ENCODE measurements around the gene RPL23. TPM values are rescaled to one million over a fixed set of nuclear protein-coding genes. Genes with fewer than 3 reads are reported as not detected.

RPL23 gene
- total and polyA plus RNA-seq, 2 experiments from 2014 or later, result 491 to 1,384 TPM

DNA sequence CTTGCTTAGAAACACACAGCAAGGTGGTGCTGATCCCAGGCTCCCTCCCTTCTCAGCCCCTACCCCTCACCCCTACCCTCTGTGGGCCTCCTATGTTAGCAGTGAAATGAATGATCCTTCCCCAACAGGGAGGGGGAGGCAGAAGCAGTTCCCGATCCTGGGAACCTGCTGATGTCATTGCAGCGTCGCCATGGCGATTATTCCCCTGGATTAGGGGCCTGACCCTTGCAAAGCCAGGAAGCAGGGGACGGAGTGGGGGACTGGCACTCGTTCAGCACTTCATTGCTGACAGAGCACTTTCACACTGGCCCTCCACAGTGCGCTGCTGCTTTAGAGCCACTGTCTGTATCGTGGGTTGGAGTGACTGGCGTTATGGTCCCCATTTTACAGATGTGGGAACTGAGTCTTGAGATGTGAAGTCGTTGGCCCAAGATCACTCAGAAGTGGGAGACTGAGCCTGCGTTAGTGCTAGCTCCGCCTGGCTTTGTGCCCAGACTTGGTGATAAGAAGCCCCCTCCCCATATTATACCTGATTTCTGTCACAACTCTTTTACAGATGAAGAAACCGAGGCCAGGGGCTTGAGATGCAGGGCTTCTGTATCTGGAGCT lies 42.9 kb upstream of the RPL23 start:
- Histone ChIP-seq H3K27ac (peak overlapping the region; percentile 69), H3K27me3 (no peaks in the 10 kb centered on the region), H3K4me2 (no peak overlapping the region), H3K9me2 (replicated peaks; ENCODE audit: insufficient read depth) (no peaks in the 10 kb centered on the region), H3K79me2 (peaks cover 67% of the 10 kb centered on the region), H3K36me3 (replicated peaks; ENCODE audit: insufficient read depth, low read depth) (no peaks in the 10 kb centered on the region), H4K20me1 (ENCODE audit: insufficient read depth, poor library complexity, severe bottlenecking) (peaks cover 73% of the 10 kb centered on the region), H3K4me1 (ENCODE audit: insufficient read depth) (peaks cover 35% of the 10 kb centered on the region), H3K9me3 (ENCODE audit: low read depth) (no peaks in the 10 kb centered on the region), H2AFZ (no peak overlapping the region), H3K4me3 (no peak overlapping the region)
- TF ChIP-seq EZH2phosphoT487 (IDR thresholded peaks at IDR 0.05; ENCODE audit: low read depth, severe bottlenecking, unreplicated experiment) (no peak), EZH2 (IDR thresholded peaks at IDR 0.05; ENCODE audit: borderline replicate concordance) (no peak)
- TF ChIP-seq, protein P1, sequence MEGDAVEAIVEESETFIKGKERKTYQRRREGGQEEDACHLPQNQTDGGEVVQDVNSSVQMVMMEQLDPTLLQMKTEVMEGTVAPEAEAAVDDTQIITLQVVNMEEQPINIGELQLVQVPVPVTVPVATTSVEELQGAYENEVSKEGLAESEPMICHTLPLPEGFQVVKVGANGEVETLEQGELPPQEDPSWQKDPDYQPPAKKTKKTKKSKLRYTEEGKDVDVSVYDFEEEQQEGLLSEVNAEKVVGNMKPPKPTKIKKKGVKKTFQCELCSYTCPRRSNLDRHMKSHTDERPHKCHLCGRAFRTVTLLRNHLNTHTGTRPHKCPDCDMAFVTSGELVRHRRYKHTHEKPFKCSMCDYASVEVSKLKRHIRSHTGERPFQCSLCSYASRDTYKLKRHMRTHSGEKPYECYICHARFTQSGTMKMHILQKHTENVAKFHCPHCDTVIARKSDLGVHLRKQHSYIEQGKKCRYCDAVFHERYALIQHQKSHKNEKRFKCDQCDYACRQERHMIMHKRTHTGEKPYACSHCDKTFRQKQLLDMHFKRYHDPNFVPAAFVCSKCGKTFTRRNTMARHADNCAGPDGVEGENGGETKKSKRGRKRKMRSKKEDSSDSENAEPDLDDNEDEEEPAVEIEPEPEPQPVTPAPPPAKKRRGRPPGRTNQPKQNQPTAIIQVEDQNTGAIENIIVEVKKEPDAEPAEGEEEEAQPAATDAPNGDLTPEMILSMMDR (IDR thresholded peaks at IDR 0.05; ENCODE audit: poor library complexity), result no peak
- no peak for DNase-seq (ENCODE audit: low spot score)
- 65% methylated on average over 13 of the region's 13 CpGs for WGBS (ENCODE audit: low lambda C conversion rate, missing lambda C conversion rate)

DNA sequence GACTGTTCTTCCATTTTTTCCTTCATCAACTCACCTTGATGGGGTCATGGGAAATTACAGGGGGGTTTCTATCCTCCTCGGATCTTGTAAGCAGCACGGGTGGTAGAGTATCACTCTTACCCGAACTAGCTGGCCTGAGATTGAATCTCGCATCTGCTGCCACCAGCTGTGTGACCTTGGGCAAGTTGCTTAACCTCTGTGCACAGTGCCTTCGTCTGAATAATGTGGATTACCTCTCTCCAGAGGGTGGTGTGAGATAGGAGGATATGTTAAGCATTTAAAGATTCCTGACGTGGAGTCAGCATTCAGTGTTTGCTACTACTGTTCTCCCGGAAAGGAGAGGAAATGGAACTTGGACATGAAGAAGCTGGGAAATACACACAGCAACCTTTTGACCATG lies 40.8 kb upstream of the RPL23 start:
- Histone ChIP-seq H3K9me3 (ENCODE audit: low read depth) (no peaks in the 10 kb centered on the region), H3K27ac (no peak overlapping the region), H2AFZ (no peak overlapping the region), H3K79me2 (peaks cover 73% of the 10 kb centered on the region), H3K36me3 (replicated peaks; ENCODE audit: insufficient read depth, low read depth) (no peaks in the 10 kb centered on the region), H3K4me2 (no peak overlapping the region), H3K4me1 (ENCODE audit: insufficient read depth) (peaks cover 31% of the 10 kb centered on the region), H4K20me1 (ENCODE audit: insufficient read depth, poor library complexity, severe bottlenecking) (peaks cover 75% of the 10 kb centered on the region), H3K4me3 (no peak overlapping the region), H3K27me3 (no peaks in the 10 kb centered on the region), H3K9me2 (replicated peaks; ENCODE audit: insufficient read depth) (no peaks in the 10 kb centered on the region)
- WGBS (ENCODE audit: low lambda C conversion rate, missing lambda C conversion rate), result 69% methylated on average over 7 of the region's 7 CpGs
- DNase-seq (ENCODE audit: low spot score), result no peak
- no peak for TF ChIP-seq EZH2phosphoT487 (IDR thresholded peaks at IDR 0.05; ENCODE audit: low read depth, severe bottlenecking, unreplicated experiment)

DNA sequence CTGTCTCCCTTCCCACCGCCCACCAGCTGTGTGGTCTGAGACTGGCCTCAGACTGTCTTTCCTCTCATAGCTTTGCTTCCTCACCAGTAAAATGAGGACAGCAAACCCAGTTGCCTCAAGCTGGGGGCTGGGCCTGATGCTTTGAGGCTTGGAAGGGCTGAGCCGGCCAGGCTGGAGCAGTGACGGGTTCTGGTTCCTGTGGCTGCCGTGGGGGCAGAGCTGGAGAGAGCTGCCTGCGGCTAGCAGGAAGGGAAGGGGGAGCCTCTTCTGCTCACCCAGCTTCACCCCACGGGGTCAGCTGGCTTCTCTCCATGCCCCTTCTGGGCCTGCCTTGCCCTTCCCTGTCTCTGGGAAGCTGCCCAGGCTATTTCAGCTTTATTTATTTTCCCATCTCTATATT lies 40.1 kb upstream of the RPL23 start:
- WGBS (ENCODE audit: low lambda C conversion rate, missing lambda C conversion rate), result 62% methylated on average over 6 of the region's 6 CpGs
- no peak overlapping the region for H2AFZ ChIP-seq
- no peaks in the 10 kb centered on the region for H3K36me3 ChIP-seq (replicated peaks; ENCODE audit: insufficient read depth, low read depth)
- H3K4me2 ChIP-seq, result no peak overlapping the region
- no peaks in the 10 kb centered on the region for H3K9me2 ChIP-seq (replicated peaks; ENCODE audit: insufficient read depth)
- no peaks in the 10 kb centered on the region for H3K27me3 ChIP-seq
- H3K4me3 ChIP-seq, result no peak overlapping the region
- TF ChIP-seq EZH2 (IDR thresholded peaks at IDR 0.05; ENCODE audit: borderline replicate concordance) (no peak), EZH2phosphoT487 (IDR thresholded peaks at IDR 0.05; ENCODE audit: low read depth, severe bottlenecking, unreplicated experiment) (no peak)
- TF ChIP-seq, protein P1 (IDR thresholded peaks at IDR 0.05; ENCODE audit: poor library complexity), result no peak
- H4K20me1 ChIP-seq (ENCODE audit: insufficient read depth, poor library complexity, severe bottlenecking), result peaks cover 77% of the 10 kb centered on the region
- H3K79me2 ChIP-seq, result peaks cover 78% of the 10 kb centered on the region
- no peak for DNase-seq (ENCODE audit: low spot score)
- H3K4me1 ChIP-seq (ENCODE audit: insufficient read depth), result peaks cover 31% of the 10 kb centered on the region
- H3K27ac ChIP-seq, result peak overlapping the region; percentile 16
- H3K9me3 ChIP-seq (ENCODE audit: low read depth), result no peaks in the 10 kb centered on the region

DNA sequence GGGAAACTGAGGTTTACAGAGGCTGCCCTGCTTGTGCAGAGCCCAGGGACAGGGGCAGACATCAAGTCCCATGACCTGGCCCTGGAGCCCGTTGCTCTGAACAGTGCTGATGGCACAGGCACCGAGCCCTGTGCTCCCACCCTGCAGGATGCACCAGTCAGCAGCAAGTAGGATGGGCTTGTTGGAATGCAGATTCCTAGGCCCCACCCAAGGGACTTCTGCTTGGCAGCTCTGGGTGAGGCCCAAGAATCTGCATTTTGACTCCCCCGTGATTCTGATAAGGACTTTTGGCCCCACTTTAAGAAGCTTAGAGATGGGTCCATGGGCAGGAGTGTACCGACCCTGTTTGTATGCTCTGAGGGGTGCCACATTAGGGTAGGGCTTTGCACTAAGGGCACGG lies 39.6 kb upstream of the RPL23 start:
- no peaks in the 10 kb centered on the region for H3K9me3 ChIP-seq (ENCODE audit: low read depth)
- no peaks in the 10 kb centered on the region for H3K36me3 ChIP-seq (replicated peaks; ENCODE audit: insufficient read depth, low read depth)
- peaks cover 80% of the 10 kb centered on the region for H3K79me2 ChIP-seq
- H3K4me1 ChIP-seq (ENCODE audit: insufficient read depth), result peaks cover 26% of the 10 kb centered on the region
- no peak overlapping the region for H2AFZ ChIP-seq
- no peak overlapping the region for H3K4me2 ChIP-seq
- no peak for DNase-seq (ENCODE audit: low spot score)
- peak overlapping the region; percentile 16 for H3K27ac ChIP-seq
- H3K27me3 ChIP-seq, result no peaks in the 10 kb centered on the region
- H4K20me1 ChIP-seq (ENCODE audit: insufficient read depth, poor library complexity, severe bottlenecking), result peaks cover 79% of the 10 kb centered on the region
- H3K4me3 ChIP-seq, result no peak overlapping the region
- no peaks in the 10 kb centered on the region for H3K9me2 ChIP-seq (replicated peaks; ENCODE audit: insufficient read depth)
- WGBS (ENCODE audit: low lambda C conversion rate, missing lambda C conversion rate), result 80% methylated on average over 5 of the region's 5 CpGs
- TF ChIP-seq, protein P1 (IDR thresholded peaks at IDR 0.05; ENCODE audit: poor library complexity), result no peak
- TF ChIP-seq EZH2 (IDR thresholded peaks at IDR 0.05; ENCODE audit: borderline replicate concordance) (no peak), EZH2phosphoT487 (IDR thresholded peaks at IDR 0.05; ENCODE audit: low read depth, severe bottlenecking, unreplicated experiment) (no peak)

Data from hepatocyte (in vitro differentiated cells).